Muscle layer of duodenum (tissue), 2 donors: ENCODE results near the gene CRYGA.
"Not testable (repeated sequence)": the region's sequence is repeated elsewhere in the genome, so short reads cannot be mapped to it uniquely, and the experiment has no call there.

ENCODE experiments used
- H3K27ac ChIP-seq: one replicate; pipeline ENCODE4 v1.7.0; 2013; ENCODE audit warnings: mild to moderate bottlenecking, low read length
- H3K27me3 ChIP-seq: one replicate; pipeline ENCODE4 v1.7.0; 2013; ENCODE audit warnings: low read depth, mild to moderate bottlenecking, control low read depth, low read length
- H3K36me3 ChIP-seq, 2 donors: one replicate each; pipeline ENCODE4 v1.7.0; 2013; ENCODE audit warnings: low read length in 2 of 2, control low read depth in 1 of 2, mild to moderate bottlenecking in 1 of 2; ENCODE audit not compliant: insufficient read depth in 2 of 2, control insufficient read depth in 1 of 2
- H3K4me1 ChIP-seq, 2 donors: one replicate each; pipeline ENCODE4 v1.7.0; 2013; ENCODE audit warnings: low read length in 2 of 2, mild to moderate bottlenecking in 2 of 2, control low read depth in 1 of 2, moderate library complexity in 1 of 2; ENCODE audit not compliant: insufficient read depth in 2 of 2, control insufficient read depth in 1 of 2
- H3K4me3 ChIP-seq, 2 donors: one replicate each; pipeline ENCODE4 v1.7.0; 2013; ENCODE audit warnings: low read length in 2 of 2, low read depth in 1 of 2, mild to moderate bottlenecking in 1 of 2
- H3K9me3 ChIP-seq, 2 donors: one replicate each; pipeline ENCODE4 v1.7.0; 2013; ENCODE audit warnings: low read length in 2 of 2, control low read depth in 1 of 2, mild to moderate bottlenecking in 1 of 2; ENCODE audit not compliant: control insufficient read depth in 1 of 2
- donor health status: healthy.

CRYGA gene

DNA sequence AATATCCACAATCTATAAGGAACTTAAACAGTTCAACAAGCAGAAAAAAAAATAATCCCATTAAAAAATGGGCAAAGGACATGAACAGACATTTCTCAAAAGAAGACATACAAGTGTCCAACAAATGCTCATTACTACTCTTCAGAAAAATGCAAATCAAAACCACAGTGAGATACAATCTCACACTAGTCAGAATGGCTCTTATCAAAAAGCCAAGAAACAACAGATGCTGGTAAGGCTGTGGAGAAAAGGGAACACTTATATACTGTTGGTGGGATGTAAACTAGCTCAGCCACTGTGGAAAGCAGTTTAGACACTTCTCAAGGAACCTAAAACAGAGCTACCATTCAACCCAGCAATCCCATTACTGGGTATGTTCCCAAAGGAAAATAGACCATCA is 10.2 kb downstream of the CRYGA start:
- Histone ChIP-seq H3K27ac (no peak overlapping the region), H3K27me3 (no peaks in the 10 kb centered on the region), H3K4me1 (no peaks in the 10 kb centered on the region), H3K9me3 (peaks cover 0 to 6% of the 10 kb centered on the region in 2 donors), H3K36me3 (no peaks in the 10 kb centered on the region), H3K4me3 (no peak overlapping the region)

DNA sequence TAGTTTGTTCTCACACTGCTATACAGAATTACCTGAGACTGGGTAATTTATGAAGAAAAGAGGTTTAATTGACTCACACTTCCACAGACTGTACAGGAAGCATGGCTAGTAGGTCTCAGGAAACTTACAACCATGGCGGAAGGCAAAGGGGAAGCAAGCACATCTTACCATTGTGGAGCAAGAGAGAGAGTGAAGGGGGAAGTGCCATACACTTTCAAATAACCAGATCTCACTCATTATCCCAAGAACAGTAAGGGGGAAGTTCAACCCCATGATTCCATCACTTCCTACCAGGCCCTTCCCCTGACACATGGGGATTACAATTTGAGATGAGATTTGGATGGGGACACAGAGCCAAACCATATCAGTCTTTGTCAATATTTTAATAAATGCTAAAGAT is 12.4 kb downstream of the CRYGA start:
- Histone ChIP-seq H3K27me3 (no peaks in the 10 kb centered on the region), H3K4me3 (no peak overlapping the region)

DNA sequence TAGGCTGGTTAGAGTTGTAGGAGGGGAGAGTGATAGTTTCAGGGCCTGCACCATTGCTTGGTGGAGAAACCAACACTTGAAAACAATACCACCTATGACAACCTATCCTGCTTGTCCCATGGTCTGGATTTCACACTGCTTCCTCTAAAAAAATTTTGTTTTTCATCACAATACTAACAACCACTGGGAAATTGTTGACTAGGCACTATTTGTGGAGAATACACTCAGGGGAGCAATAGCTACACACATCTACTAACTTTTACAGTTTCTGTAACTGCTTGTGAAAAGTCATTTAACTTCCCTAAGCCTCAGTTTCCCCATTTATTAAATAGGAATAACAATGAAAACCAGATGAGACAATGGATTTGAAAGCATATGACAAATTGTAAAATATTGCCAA is 13.3 kb downstream of the CRYGA start:
- no peak overlapping the region for H3K4me3 ChIP-seq
- no peak overlapping the region for H3K27ac ChIP-seq
- H3K27me3 ChIP-seq, result no peaks in the 10 kb centered on the region
- H3K4me1 ChIP-seq, result no peaks in the 10 kb centered on the region
- H3K9me3 ChIP-seq, result peaks cover 0 to 6% of the 10 kb centered on the region in 2 donors
- H3K36me3 ChIP-seq, result no peaks in the 10 kb centered on the region

More for the DNA sequence above, 12.4 kb downstream of the CRYGA start:
- peaks cover 0 to 6% of the 10 kb centered on the region in 2 donors for H3K9me3 ChIP-seq
- H3K36me3 ChIP-seq, result no peaks in the 10 kb centered on the region
- no peaks in the 10 kb centered on the region for H3K4me1 ChIP-seq
- no peak overlapping the region for H3K27ac ChIP-seq

DNA sequence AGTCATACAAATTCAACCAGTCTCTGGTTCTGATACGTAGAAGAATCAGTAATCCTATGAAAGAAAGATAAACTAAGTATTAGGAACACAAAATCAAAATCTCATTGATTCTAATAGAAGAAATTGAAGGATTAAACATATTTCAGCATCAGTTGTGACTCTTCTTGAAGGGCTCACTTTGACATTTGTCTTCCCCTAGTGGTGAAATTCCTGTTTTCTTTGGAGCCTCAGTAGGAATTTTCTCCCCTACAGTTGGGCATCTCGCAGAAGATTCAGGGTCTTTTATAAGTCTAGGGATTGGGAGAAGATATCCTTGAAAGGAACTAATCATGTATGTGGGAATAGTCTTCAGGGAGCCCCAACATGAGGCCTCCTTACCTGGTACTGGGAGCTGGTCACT is 14.6 kb downstream of the CRYGA start:
- no peak overlapping the region for H3K4me3 ChIP-seq
- H3K4me1 ChIP-seq, result no peaks in the 10 kb centered on the region
- H3K36me3 ChIP-seq, result no peaks in the 10 kb centered on the region
- no peak overlapping the region for H3K27ac ChIP-seq
- no peaks in the 10 kb centered on the region for H3K27me3 ChIP-seq
- peaks cover 0 to 6% of the 10 kb centered on the region in 2 donors for H3K9me3 ChIP-seq

DNA sequence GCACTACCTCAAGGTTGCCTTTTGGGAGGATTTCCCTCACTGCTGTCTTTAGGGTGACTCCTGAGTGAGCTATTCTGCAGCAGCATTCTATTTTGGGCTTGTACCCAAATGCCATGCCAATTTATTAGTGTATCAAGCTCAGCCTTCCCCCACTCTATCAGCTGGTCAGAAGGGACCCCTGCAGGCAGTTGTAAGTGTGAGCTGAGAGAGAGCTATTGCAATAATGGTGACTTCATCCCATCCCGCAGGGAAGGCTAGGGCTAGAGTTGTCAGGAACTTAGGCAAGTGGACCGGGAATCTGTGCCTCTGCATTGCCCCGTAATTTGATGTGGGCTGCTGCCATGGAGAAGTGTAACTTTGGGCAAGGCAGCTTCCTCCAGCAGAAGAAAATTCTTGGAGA is 15.6 kb downstream of the CRYGA start:
- no peaks in the 10 kb centered on the region for H3K27me3 ChIP-seq
- H3K36me3 ChIP-seq, result no peaks in the 10 kb centered on the region
- peaks cover 0 to 6% of the 10 kb centered on the region in 2 donors for H3K9me3 ChIP-seq
- no peak overlapping the region for H3K4me3 ChIP-seq
- H3K4me1 ChIP-seq, result no peaks in the 10 kb centered on the region
- no peak overlapping the region for H3K27ac ChIP-seq

DNA sequence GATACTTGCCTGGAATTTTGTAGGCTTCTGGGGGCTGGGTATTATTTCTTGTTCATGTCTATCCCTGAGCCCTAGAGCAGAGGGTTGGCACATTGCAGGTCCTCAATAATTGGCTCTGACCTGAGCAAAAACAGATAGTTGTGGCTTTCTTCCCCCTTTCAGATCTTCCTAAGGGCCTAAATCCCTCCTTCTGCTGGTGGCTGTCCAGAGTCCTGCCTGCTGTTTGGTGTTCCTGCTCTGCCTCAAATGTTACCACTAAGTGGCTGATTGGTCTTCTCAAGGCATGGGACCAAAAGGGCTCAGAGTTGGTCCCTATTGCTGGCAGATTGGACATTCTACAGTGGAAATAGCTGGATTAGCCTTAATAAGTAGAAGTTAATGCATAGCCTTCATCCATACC is 16.4 kb downstream of the CRYGA start:
- H3K27me3 ChIP-seq, result no peaks in the 10 kb centered on the region
- no peaks in the 10 kb centered on the region for H3K36me3 ChIP-seq
- H3K4me1 ChIP-seq, result no peaks in the 10 kb centered on the region
- H3K27ac ChIP-seq, result no peak overlapping the region
- H3K4me3 ChIP-seq, result no peak overlapping the region
- H3K9me3 ChIP-seq, result peaks cover 0 to 6% of the 10 kb centered on the region in 2 donors

DNA sequence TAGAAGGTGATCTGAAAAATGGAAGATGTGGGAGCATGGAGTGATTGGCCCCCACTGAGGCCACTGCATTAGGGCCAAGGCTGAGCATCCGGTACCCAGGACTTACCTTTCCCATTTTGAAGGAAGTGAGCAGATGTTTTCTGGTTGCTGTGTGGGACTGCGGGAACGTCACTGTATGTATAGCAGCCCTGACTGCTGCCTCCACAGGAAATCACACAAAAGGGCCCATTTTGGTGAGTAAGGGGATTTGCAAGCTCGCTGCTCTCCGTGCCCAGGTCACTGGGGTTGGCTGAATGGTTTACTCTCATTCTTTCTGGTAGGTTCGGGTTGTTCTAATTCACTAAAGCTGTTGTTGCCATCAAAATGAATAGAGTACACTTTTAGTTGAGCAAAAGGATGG is 17.4 kb downstream of the CRYGA start, which contains the start of gene CRYGB:
CRYGB (minus strand) TSS at position 153 of the 400 bp plus-strand sequence; CDS start at position 115, 38 bp downstream.
- Histone ChIP-seq H3K9me3 (no peaks in the 10 kb centered on the region), H3K4me3 (no peak within 1 kb of the TSS), H3K27ac (no peak within 1 kb of the TSS), H3K27me3 (no peaks in the 10 kb centered on the region), H3K36me3 (no peaks in the 10 kb centered on the region), H3K4me1 (no peaks in the 10 kb centered on the region)

DNA sequence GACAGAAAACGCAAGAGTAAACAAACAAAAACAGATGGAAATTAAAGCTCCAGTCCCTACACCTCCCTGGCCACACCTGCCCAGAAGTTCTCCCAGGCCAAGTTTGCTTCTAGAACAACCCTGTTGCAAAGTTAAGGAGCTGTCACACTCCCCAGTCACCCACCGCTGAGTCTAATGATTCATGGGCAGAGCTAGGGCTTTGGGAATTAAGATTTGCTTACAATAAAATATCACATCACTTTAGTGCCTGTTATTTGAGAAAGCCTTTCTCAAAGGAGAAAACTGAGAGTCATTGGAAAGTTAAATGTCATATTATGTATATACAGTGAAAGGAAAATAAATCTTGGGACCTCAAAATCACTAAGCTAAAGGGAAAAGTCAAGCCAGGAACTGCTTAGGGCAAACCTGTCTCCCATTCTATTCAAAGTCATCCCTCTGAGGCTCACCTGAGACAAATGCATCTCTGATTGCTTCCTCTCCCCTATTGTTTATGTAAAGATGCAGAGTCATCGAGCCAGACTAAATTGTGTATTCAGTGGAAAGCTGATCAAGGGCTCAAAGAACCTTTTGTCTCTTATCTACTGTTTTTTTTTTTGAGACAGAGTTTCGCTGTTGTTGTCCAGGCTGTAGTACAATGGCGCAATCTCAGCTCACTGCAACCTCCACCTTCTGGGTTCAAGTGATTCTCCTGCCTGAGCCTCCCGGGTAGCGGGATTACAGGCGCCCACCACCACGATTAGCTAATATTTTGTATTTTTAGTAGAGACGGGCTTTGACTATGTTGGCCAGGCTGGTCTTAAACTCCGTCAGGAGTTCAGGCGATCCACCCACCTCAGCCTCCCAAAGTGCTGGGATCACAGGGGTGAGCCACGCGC is 20.2 kb downstream of the CRYGA start:
- Histone ChIP-seq H3K27ac (no peak overlapping the region), H3K9me3 (peaks cover 0 to 2% of the 10 kb centered on the region in 2 donors), H3K4me1 (no peaks in the 10 kb centered on the region), H3K36me3 (no peaks in the 10 kb centered on the region), H3K4me3 (no peak overlapping the region), H3K27me3 (no peaks in the 10 kb centered on the region)

DNA sequence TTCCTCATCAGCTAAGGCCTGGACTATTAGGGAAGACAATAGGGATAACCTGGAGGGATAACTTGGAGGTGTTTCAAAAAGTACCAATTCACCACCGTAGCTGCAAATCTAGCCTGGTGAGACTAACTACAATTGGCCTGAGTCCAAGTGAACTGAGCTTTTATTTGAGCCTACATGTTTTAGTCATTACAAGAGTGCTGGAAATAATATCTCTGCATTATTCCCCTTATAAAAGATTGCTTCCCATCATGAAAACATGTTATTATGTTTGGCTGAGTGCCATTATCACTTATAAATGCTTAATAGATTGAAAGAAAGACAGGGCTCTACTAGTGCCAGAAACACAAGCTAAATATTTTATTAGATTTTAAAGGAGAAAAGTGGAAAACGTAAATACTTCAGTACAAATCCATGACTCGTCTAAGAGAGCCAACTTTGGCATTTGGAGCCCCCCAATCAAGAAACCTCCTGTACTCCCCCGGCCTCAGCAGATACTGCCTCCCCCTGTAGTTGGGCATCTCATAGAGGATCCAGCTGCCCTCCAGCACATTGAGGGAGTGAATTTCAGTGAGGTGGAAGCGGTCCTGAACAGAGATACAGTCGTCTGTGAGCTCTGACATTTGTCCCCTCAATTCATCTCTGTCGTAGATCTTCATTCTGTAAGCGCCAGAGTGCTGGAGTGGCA is 21.0 kb downstream of the CRYGA start:
- H3K4me3 ChIP-seq, result no peak overlapping the region
- peaks cover 0 to 4% of the 10 kb centered on the region in 2 donors for H3K9me3 ChIP-seq
- no peaks in the 10 kb centered on the region for H3K27me3 ChIP-seq
- H3K36me3 ChIP-seq, result no peaks in the 10 kb centered on the region
- no peak overlapping the region for H3K27ac ChIP-seq
- H3K4me1 ChIP-seq, result no peaks in the 10 kb centered on the region

DNA sequence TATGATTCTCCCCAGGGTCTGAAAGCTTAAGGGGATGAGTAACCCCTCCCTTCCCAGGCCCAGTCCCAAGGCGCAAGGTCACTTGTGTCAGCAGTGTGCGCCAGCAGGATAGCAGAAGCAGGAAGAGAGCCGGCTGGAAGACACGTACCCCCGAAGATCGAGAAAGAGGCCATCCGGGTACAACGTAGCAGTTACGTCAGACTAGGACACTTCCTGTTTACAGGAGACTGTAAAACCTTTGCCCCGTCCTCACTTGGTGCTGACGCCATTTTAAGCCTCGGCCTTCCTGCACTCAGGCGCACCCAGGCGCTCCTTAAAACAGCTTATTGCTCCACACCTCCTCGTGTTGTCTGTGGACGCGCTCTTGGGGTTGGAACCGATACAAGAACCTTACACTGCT is 23.9 kb downstream of the CRYGA start:
- Histone ChIP-seq H3K9me3 (peaks cover 0 to 4% of the 10 kb centered on the region in 2 donors), H3K4me1 (no peaks in the 10 kb centered on the region), H3K27me3 (no peaks in the 10 kb centered on the region), H3K27ac (no peak overlapping the region), H3K36me3 (no peaks in the 10 kb centered on the region), H3K4me3 (no peak overlapping the region)

DNA sequence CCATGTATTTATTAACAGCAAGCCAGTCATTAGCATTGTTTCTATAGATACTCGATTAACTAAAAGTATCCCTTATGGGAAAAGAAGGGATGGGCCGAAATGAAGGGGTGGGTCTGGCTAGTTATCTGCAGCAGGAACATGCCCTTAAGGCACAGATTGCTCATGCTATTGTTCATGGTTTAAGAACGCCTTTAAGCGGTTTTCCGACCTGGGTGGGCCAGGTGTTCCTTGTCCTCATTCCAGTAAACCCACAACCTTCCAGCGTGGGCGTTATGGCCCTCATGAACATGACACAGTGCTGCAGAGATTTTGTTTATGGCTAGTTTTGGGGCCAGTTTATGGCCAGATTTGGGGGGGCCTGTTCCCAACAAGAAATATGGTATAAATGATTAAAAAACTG is 25.1 kb downstream of the CRYGA start:
- not testable (repeated sequence) for H3K4me3 ChIP-seq, H3K4me1 ChIP-seq, H3K27ac ChIP-seq, H3K36me3 ChIP-seq, H3K9me3 ChIP-seq, H3K27me3 ChIP-seq
